Stimulated activated CD8-positive, alpha-beta memory T cell treated with anti-CD3 and anti-CD28 coated beads, Interleukin-2, amount 100 ng/mL, for 48 hours (primary cell): Measurements from ENCODE around the gene ZNF318.
"Not testable (repeated sequence)": the region's sequence is repeated elsewhere in the genome, so short reads cannot be mapped to it uniquely, and the experiment has no call there.

ENCODE experiments used
- DNase-seq, 2 donors: peaks; one replicate each; pipeline ENCODE4 v3.0.0-alpha.2; 2020; ENCODE audit warnings: low read depth in 2 of 2

ZNF318 gene, protein sequence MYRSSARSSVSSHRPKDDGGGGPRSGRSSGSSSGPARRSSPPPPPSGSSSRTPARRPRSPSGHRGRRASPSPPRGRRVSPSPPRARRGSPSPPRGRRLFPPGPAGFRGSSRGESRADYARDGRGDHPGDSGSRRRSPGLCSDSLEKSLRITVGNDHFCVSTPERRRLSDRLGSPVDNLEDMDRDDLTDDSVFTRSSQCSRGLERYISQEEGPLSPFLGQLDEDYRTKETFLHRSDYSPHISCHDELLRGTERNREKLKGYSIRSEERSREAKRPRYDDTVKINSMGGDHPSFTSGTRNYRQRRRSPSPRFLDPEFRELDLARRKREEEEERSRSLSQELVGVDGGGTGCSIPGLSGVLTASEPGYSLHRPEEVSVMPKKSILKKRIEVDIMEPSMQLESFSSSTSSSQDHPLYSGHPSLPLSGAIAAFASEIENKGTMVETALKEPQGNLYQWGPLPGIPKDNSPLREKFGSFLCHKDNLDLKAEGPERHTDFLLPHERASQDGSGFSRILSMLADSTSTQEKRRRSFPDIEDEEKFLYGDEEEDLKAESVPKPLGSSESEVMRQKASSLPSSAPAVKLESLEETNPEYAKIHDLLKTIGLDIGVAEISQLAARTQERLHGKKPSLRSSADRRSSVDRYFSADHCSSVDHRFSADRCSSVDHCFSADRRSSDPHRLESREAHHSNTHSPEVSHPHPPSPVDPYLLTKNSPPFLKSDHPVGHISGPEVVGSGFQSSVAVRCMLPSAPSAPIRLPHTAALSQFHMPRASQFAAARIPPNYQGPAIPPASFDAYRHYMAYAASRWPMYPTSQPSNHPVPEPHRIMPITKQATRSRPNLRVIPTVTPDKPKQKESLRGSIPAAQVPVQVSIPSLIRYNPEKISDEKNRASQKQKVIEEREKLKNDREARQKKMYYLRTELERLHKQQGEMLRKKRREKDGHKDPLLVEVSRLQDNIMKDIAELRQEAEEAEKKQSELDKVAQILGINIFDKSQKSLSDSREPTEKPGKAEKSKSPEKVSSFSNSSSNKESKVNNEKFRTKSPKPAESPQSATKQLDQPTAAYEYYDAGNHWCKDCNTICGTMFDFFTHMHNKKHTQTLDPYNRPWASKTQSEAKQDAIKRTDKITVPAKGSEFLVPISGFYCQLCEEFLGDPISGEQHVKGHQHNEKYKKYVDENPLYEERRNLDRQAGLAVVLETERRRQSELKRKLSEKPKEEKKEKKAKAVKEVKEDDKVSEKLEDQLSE (N-terminal part only)

DNA sequence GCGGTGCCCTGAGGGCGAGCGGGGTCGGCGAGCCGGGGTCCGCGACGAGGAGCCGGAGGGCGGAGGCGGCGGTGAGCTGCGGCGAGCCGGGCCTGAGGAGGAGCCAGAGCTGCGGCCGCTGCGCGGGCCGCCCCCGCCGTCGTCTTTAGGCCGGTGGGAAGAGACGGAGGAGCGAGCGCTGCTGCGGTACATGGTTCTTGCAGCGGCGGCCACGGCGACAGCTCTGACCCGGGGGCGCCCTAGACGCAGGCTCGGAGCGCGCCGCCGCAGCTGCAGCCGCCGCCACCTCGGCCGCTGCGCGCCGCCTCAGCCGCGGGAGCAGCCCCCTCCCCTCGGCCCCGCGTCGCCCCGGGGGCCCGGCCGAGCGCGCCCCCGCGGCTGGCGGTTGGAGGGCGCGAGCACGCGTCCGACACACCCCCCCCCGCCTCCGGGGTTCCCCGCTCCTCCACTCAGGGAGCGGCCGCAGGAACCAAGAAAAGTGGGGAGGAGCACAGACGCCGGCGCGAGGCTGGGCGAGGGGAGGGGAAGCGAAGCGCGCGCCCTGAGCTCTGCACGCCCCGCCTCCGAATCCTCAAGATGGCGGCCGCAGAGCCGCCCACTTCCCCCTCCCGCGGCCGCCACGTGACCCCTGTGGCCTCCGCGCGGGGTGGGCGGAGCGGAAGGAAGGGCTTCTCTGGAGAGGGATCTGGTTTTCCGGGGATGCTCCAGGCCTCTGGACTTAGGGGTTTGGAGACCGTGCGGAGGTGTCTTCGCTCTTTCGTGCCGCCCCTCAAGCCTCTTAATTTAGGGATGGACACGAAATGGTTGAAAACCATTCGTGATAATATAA is at the start of gene ZNF318:
Gene ZNF318, minus strand, starts transcription at position 474 of the 829 bp plus-strand sequence. Its CDS starts 282 bp downstream, at position 192.
- DNase-seq, result peak; percentile 88

- DNase-seq, result no peak
Observed at GRCh38 chr6:43416935-43417334, 47.5 kb upstream of the ZNF318 start.

- DNase-seq, result not testable (repeated sequence)
Observed at GRCh38 chr6:43415275-43415674, 45.8 kb upstream of the ZNF318 start.

DNA sequence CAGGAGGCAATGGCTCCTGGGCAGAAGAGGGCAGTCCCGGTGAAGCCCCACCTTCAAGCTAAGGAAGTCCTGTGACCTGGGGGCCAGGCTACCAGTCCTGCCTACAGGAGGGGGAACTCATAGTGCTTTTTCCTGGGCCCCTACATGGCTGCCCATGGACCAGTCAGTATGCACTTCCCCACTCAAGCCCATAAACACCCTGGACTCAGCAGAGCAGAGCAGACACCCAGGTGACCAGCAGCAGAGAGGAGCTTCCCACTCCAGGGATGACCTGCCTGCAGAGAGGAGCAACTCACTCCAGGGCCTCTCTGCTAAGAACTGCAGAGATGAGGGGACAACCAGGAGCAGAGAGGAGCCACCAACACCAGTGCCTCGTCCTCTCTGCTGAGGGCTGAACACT is 43.6 kb upstream of the ZNF318 start:
- DNase-seq, result no peak

- no peak for DNase-seq
Observed at GRCh38 chr6:43412541-43412940, 43.1 kb upstream of the ZNF318 start.

- DNase-seq, result not testable (repeated sequence)
Observed at GRCh38 chr6:43410776-43411175, 41.3 kb upstream of the ZNF318 start.

GRCh38 chr6:43408259-43408658 is 38.8 kb upstream of the ZNF318 start:
- DNase-seq, result no peak

- no peak for DNase-seq
Observed at GRCh38 chr6:43407296-43407695, 37.8 kb upstream of the ZNF318 start.

DNA sequence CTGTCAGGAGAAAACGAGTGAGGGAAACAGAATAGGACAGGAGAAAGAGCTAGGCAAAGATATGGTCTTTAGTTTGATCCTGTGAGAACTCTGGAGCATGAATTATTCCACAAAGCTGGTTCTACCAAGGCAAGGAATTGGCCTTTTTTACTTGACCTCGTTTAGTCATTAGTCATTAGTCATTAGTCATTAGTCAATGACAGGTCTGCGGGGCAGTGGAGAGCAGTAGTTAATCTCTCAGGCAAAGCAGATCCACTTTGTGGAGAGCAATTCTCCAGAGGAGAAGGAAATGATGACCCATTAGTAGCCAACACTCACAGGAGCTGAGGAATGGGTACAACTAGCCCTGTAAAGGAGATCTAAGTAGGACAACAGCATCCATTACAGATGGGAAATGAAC is 35.9 kb upstream of the ZNF318 start:
- no peak for DNase-seq

- DNase-seq, result no peak
Observed at GRCh38 chr6:43402820-43403219, 33.4 kb upstream of the ZNF318 start.

- DNase-seq, result no peak
Observed at GRCh38 chr6:43401730-43402129, 32.3 kb upstream of the ZNF318 start.

DNA sequence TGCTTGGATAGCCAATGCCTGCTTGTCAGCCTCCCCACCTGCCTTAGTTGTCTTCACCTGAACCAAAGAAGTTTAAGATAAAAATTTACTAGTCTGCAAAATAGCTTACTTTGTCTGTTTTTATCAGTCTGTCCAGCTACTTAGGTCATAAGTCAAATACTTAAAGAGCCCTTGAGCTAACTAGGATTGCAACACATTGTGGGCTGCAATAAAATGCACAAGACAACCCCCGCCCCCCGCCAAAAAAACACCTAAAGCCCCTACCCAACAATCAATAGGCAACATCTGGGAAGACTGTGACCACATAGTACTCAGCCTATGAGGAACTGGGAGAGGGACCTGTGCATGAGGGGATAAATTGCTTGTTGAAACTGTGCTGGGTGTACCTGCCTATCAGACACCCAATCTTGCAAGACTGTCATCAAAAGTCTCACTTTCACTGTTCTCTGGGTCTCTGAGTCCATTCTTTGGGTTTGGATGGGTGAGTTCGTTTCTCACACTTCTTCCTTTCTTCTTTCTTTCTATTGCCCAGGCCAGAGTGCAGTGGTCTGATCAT is 30.6 kb upstream of the ZNF318 start:
- no peak for DNase-seq

- no peak for DNase-seq
Observed at GRCh38 chr6:43396408-43397149, 27.1 kb upstream of the ZNF318 start.

GRCh38 chr6:43395776-43396175 is 26.3 kb upstream of the ZNF318 start:
- no peak for DNase-seq

GRCh38 chr6:43394982-43395381 is 25.5 kb upstream of the ZNF318 start:
- no peak for DNase-seq

DNA sequence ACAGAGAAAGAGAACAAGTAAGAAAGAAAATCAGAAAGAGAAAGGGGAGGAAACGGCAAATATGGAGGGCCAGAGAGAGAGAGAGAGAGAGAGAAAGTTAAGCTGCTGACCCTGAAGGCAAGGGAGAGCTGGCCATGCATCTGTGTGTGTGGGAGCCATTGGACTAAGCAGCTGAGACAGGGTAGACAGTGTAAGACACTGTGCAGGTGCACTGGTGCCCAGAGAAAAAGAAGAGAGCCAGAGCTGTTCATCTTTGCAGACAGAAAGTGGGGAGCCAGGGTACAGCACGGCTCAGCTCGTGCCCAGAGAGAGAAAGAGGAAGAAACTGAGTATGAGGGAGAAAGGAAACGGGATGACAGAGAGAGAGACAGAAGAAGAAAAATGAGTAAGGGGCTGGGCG is 24.2 kb upstream of the ZNF318 start:
- no peak for DNase-seq

DNA sequence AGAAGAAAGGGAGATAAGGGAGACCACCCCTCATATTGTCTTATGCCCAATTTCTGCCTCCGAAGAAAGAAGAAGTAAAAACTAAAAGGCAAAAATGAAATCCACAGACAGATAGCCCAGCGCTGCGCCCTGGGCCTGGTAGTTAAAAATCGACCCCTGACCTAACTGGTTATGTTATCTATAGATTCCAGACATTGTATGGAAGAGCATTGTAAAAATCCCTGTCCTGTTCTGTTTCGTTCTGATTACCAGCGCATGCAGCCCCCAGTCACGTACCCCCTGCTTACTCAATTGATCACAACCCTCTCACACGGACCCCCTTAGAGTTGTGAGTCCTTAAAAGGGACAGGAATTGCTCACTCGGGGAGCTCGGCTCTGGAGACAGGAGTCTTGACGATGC is 23.7 kb upstream of the ZNF318 start:
- not testable (repeated sequence) for DNase-seq

DNA sequence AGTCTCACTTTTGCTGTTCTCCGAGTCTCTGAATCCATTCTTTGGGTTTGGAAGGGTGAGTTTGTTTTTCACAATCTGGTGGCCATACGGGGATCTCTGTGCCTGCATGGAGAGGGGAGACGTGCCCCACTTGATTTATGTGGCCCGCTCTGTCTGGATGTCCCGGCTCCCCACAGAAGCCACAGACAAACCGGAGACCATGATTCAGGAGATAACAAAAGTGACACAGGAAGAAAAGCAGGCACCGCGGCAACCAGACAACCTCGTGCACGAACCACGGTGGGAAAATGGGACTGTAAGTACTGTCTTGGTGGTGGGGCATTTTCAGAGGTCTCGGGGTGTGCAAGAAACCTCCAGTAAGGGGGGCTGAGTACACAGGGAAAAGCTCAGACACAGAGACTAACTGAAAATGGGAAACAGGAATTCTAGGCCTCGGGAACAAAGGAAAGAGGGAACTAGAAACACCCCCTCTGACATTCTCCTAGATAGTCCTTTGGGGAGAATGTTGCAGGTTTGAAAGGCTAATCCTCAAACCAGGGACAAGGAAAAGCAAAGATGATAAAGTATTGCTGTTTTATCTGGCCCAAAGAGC is 22.1 kb upstream of the ZNF318 start:
- no peak for DNase-seq

GRCh38 chr6:43390753-43391439 is 21.4 kb upstream of the ZNF318 start:
- DNase-seq, result not testable (repeated sequence)
